Neural progenitor cell (in vitro differentiated cells): Measurements from ENCODE around the gene PCDHGB2. TPM values are rescaled to one million over a fixed set of nuclear protein-coding genes. Genes with fewer than 3 reads are reported as not detected.
"Not testable (repeated sequence)": the region's sequence is repeated elsewhere in the genome, so short reads cannot be mapped to it uniquely, and the experiment has no call there.

ENCODE experiments used
- DNase-seq: peaks from one replicate; pipeline ENCODE4 v3.0.0-alpha.2; 2016; ENCODE audit warnings: low spot score
- H2AFZ ChIP-seq: fragments of 200-600 bp; sonication (generic); replicated peaks from 2 replicates; pipeline ENCODE4 v1.6.1; 2016; ENCODE audit warnings: antibody characterized with exemption
- H3F3A ChIP-seq: fragments of 200-600 bp; sonication (generic); 2 replicates; pipeline ENCODE4 v1.6.1; 2016; ENCODE audit warnings: antibody characterized with exemption, low read depth
- H3K27ac ChIP-seq: fragments of 200-600 bp; sonication (generic); 2 replicates; pipeline ENCODE4 v1.5.1; 2016; ENCODE audit warnings: mild to moderate bottlenecking
- H3K27me3 ChIP-seq: fragments of 200-600 bp; sonication (generic); 2 replicates; pipeline ENCODE4 v1.6.1; 2016; ENCODE audit warnings: mild to moderate bottlenecking, moderate library complexity
- H3K36me3 ChIP-seq: fragments of 200-600 bp; sonication (generic); 2 replicates; pipeline ENCODE4 v1.5.1; 2016
- H3K4me1 ChIP-seq: fragments of 200-600 bp; sonication (generic); 2 replicates; pipeline ENCODE4 v1.6.1; 2016; ENCODE audit warnings: mixed run types
- H3K4me2 ChIP-seq: fragments of 200-600 bp; sonication (generic); 2 replicates; pipeline ENCODE4 v1.6.1; 2016
- H3K4me3 ChIP-seq: fragments of 200-600 bp; sonication (generic); 2 replicates; pipeline ENCODE4 v1.5.1; 2016
- H3K79me2 ChIP-seq: fragments of 200-600 bp; sonication (generic); 2 replicates; pipeline ENCODE4 v1.6.1; 2016; ENCODE audit warnings: low read depth
- H3K9ac ChIP-seq: fragments of 200-600 bp; sonication (generic); 2 replicates; pipeline ENCODE4 v1.6.1; 2016
- H3K9me3 ChIP-seq: fragments of 200-600 bp; sonication (generic); 2 replicates; pipeline ENCODE4 v1.5.1; 2016; ENCODE audit warnings: low read depth
- H4K20me1 ChIP-seq: fragments of 200-600 bp; sonication (generic); 2 replicates; pipeline ENCODE4 v1.6.1; 2016; ENCODE audit warnings: low read depth
- H3K27ac Mint-ChIP-seq: 3 replicates; pipeline ENCODE4 v1.8.0; 2021; ENCODE audit warnings: mixed read lengths
- H3K27me3 Mint-ChIP-seq: 2 replicates; pipeline ENCODE4 v1.8.0; 2022; ENCODE audit warnings: low read depth, mild to moderate bottlenecking, inconsistent platforms, moderate library complexity, mixed read lengths; ENCODE audit not compliant: insufficient read depth
- H3K36me3 Mint-ChIP-seq: 3 replicates; pipeline ENCODE4 v1.8.0; 2021; ENCODE audit warnings: mixed read lengths
- H3K4me1 Mint-ChIP-seq: 3 replicates; pipeline ENCODE4 v1.8.0; 2021; ENCODE audit warnings: mixed read lengths
- H3K4me3 Mint-ChIP-seq: 3 replicates; pipeline ENCODE4 v1.8.0; 2021; ENCODE audit warnings: mild to moderate bottlenecking, moderate library complexity, mixed read lengths
- H3K9me3 Mint-ChIP-seq: 3 replicates; pipeline ENCODE4 v1.8.0; 2020; ENCODE audit warnings: mixed read lengths
- EZH2 ChIP-seq: fragments of 200-600 bp; sonication (generic); IDR thresholded peaks from 2 replicates; pipeline ENCODE4 v1.6.1; 2017; ENCODE audit warnings: antibody characterized with exemption, mild to moderate bottlenecking, moderate library complexity
- EZH2phosphoT487 ChIP-seq: fragments of 200-600 bp; sonication (generic); IDR thresholded peaks from 2 replicates; pipeline ENCODE4 v1.6.1; 2017; ENCODE audit warnings: antibody characterized with exemption
- total RNA-seq: library from RNA; depleted of rRNA; stranded (reverse); fragments of >200 nt; gene quantifications from 2 replicates; pipeline ENCODE4 v1.2.3, GENCODE V29; 2015; ENCODE audit warnings: low replicate concordance
- TF ChIP-seq, protein P1 (sequence below): fragments of 200-600 bp; sonication (generic); IDR thresholded peaks from 2 replicates; pipeline ENCODE4 v1.5.1; 2017; ENCODE audit warnings: antibody characterized with exemption, mild to moderate bottlenecking

The PCDHGB2 gene
- total RNA-seq, 1 donor from 2014 or later = 2.2 TPM

DNA sequence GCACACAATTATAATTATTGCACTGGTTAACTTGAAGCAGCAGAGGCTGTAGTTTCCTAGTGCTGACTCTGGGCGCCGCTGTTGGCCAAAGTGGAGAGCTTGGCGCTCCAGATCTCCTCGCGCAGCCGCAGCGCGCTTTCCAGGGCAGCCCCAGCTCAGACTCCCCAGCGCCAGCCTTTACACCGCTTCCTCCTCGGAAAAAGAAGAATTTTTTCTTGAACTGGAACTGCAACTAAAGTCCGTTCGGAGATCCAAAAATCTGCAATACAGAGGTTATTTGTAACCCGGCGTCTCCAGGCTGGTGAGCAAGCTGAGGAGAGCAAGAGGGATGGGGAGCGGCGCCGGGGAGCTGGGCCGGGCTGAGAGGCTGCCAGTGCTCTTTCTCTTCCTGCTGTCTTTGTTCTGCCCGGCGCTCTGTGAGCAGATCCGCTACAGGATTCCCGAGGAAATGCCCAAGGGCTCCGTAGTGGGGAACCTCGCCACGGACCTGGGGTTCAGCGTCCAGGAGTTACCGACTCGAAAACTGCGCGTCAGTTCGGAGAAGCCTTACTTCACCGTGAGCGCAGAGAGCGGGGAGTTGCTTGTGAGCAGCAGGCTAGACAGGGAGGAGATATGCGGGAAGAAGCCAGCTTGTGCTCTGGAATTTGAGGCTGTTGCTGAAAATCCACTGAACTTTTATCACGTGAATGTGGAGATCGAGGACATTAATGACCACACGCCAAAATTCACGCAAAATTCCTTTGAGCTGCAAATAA is 27.9 kb downstream of the PCDHGB2 start, which contains the start of gene PCDHGB4:
Gene PCDHGB4 (plus strand): TSS at position 142 of the 755 bp plus-strand sequence. CDS start 187 bp downstream, at position 329.
- H3K27me3 ChIP-seq, H3K27me3 Mint-ChIP-seq, H3K4me3 Mint-ChIP-seq, H3F3A ChIP-seq, H3K4me1 Mint-ChIP-seq, H3K27ac ChIP-seq, H4K20me1 ChIP-seq, H3K9ac ChIP-seq, H3K27ac Mint-ChIP-seq, H2AFZ ChIP-seq, H3K36me3 Mint-ChIP-seq, H3K4me1 ChIP-seq, H3K79me2 ChIP-seq: not testable (repeated sequence)
- peak within 1 kb of the TSS; percentile 46 for H3K4me2 ChIP-seq
- peaks cover 32% of the 10 kb centered on the region for H3K9me3 ChIP-seq
- H3K9me3 Mint-ChIP-seq = peaks cover 56% of the 10 kb centered on the region
- peaks cover 11% of the 10 kb centered on the region for H3K36me3 ChIP-seq
- DNase-seq = peak; percentile 68
- peak within 1 kb of the TSS; percentile 41 for H3K4me3 ChIP-seq
- TF ChIP-seq, protein P1, sequence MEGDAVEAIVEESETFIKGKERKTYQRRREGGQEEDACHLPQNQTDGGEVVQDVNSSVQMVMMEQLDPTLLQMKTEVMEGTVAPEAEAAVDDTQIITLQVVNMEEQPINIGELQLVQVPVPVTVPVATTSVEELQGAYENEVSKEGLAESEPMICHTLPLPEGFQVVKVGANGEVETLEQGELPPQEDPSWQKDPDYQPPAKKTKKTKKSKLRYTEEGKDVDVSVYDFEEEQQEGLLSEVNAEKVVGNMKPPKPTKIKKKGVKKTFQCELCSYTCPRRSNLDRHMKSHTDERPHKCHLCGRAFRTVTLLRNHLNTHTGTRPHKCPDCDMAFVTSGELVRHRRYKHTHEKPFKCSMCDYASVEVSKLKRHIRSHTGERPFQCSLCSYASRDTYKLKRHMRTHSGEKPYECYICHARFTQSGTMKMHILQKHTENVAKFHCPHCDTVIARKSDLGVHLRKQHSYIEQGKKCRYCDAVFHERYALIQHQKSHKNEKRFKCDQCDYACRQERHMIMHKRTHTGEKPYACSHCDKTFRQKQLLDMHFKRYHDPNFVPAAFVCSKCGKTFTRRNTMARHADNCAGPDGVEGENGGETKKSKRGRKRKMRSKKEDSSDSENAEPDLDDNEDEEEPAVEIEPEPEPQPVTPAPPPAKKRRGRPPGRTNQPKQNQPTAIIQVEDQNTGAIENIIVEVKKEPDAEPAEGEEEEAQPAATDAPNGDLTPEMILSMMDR = peak; percentile 66

DNA sequence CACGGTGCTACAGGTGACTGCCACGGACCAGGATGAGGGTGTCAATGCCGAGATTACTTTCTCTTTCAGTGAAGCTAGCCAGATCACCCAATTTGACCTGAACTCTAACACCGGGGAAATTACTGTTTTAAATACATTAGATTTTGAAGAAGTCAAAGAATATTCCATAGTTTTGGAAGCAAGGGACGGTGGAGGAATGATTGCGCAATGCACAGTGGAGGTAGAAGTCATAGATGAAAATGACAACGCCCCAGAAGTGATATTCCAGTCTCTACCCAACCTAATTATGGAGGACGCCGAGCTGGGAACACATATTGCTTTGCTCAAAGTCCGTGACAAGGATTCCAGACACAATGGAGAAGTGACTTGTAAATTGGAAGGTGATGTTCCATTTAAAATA is 28.9 kb downstream of the PCDHGB2 start:
- H3K9me3 ChIP-seq = peaks cover 40% of the 10 kb centered on the region
- peak overlapping the region; percentile 13 for H3K4me3 ChIP-seq
- peaks cover 7% of the 10 kb centered on the region for H3F3A ChIP-seq
- H3K27ac Mint-ChIP-seq = no peak overlapping the region
- no peaks in the 10 kb centered on the region for H4K20me1 ChIP-seq
- H3K4me1 Mint-ChIP-seq = no peaks in the 10 kb centered on the region
- H3K4me3 Mint-ChIP-seq = no peak overlapping the region
- peaks cover 58% of the 10 kb centered on the region for H3K9me3 Mint-ChIP-seq
- peaks cover 17% of the 10 kb centered on the region for H3K36me3 ChIP-seq
- H3K27me3 Mint-ChIP-seq = peaks cover 5% of the 10 kb centered on the region
- no peak overlapping the region for H3K27ac ChIP-seq
- DNase-seq = no peak
- H3K4me1 ChIP-seq = no peaks in the 10 kb centered on the region
- H3K36me3 Mint-ChIP-seq = peaks cover 9% of the 10 kb centered on the region
- no peak overlapping the region for H3K9ac ChIP-seq
- H3K79me2 ChIP-seq = no peaks in the 10 kb centered on the region
- H3K4me2 ChIP-seq = no peak overlapping the region
- TF ChIP-seq EZH2phosphoT487 = no peak
- TF ChIP-seq, protein P1 = no peak
- TF ChIP-seq EZH2 = no peak
- no peak overlapping the region for H2AFZ ChIP-seq
- H3K27me3 ChIP-seq = no peaks in the 10 kb centered on the region

DNA sequence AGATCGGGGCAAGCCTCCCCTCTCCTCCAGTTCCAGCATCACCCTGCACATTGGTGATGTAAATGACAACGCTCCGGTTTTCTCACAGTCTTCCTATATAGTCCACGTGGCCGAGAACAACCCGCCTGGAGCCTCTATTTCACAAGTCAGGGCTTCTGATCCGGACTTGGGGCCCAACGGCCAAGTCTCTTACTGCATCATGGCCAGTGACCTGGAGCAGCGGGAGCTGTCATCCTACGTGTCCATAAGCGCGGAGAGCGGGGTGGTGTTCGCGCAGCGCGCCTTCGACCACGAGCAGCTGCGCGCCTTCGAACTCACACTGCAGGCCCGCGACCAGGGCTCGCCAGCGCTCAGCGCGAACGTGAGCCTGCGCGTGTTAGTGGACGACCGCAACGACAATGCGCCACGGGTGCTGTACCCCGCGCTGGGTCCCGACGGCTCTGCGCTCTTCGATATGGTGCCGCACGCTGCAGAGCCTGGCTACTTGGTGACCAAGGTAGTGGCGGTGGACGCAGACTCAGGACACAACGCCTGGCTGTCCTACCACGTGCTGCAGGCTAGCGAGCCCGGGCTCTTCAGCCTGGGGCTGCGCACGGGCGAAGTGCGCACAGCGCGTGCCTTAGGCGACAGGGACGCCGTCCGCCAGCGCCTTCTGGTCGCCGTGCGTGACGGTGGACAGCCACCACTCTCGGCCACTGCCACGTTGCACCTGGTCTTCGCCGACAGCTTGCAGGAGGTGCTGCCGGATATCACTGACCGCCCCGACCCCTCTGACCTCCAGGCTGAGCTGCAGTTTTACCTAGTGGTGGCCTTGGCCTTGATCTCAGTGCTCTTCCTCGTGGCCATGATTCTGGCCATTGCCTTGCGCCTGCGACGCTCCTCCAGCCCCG is 29.6 kb downstream of the PCDHGB2 start:
- H3K27me3 ChIP-seq = no peaks in the 10 kb centered on the region
- no peaks in the 10 kb centered on the region for H3K79me2 ChIP-seq
- no peak overlapping the region for H3K27ac ChIP-seq
- Mint-ChIP-seq H3K4me3 (no peak overlapping the region), H3K27ac (no peak overlapping the region), H3K9me3 (peaks cover 58% of the 10 kb centered on the region), H3K27me3 (peaks cover 5% of the 10 kb centered on the region), H3K36me3 (peaks cover 9% of the 10 kb centered on the region), H3K4me1 (no peaks in the 10 kb centered on the region)
- H4K20me1 ChIP-seq = no peaks in the 10 kb centered on the region
- no peak overlapping the region for H3K4me2 ChIP-seq
- H3K4me1 ChIP-seq = no peaks in the 10 kb centered on the region
- H3K36me3 ChIP-seq = peaks cover 19% of the 10 kb centered on the region
- no peak overlapping the region for H3K9ac ChIP-seq
- H3F3A ChIP-seq = peaks cover 7% of the 10 kb centered on the region
- TF ChIP-seq EZH2 (no peak), EZH2phosphoT487 (no peak)
- TF ChIP-seq, protein P1 = no peak
- no peak for DNase-seq
- no peak overlapping the region for H2AFZ ChIP-seq
- no peak overlapping the region for H3K4me3 ChIP-seq
- H3K9me3 ChIP-seq = peaks cover 45% of the 10 kb centered on the region
